H1 (cell line): ENCODE data around the gene GALNTL6. TPM values are rescaled to one million over a fixed set of nuclear protein-coding genes. Genes with fewer than 3 reads are reported as not detected.

Experiments used
- CTCF ChIA-PET: fragments of 300-600 bp; sonication (Branson Sonifier 250); formaldehyde crosslinking; loops from one replicate; lab custom pipeline; 2021; ENCODE audit not compliant: partially characterized antibody; lab: Charles Lee
- POLR2A ChIA-PET: fragments of 300-600 bp; sonication (Branson Sonifier 250); formaldehyde crosslinking; loops from one replicate; lab custom pipeline; 2021; ENCODE audit warnings: inconsistent platforms; ENCODE audit not compliant: partially characterized antibody; lab: Charles Lee
- DNase-seq, 2 experiments: peaks; one replicate each; pipeline versions ENCODE4 v3.0.0 to v3.0.0-alpha.2; 2010 to 2022; ENCODE audit warnings: low spot score in 2 of 2, low read depth in 1 of 2, mixed read lengths in 1 of 2
- FAIRE-seq: peaks from 2 replicates; lab custom pipeline; 2011; peaks lifted over from hg19 to GRCh38; lab: Jason Lieb, UNC
- H2AFZ ChIP-seq: 2 replicates; pipeline ENCODE4 v1.8.1; 2012; ENCODE audit warnings: low read length, inconsistent platforms
- H2AK5ac ChIP-seq: 2 replicates; pipeline ENCODE4 v1.6.1; 2013; ENCODE audit warnings: low read depth, low read length
- H2BK120ac ChIP-seq: replicated peaks from 2 replicates; pipeline ENCODE3; 2013; ENCODE audit warnings: low read depth, low read length, inconsistent platforms
- H2BK12ac ChIP-seq: 2 replicates; pipeline ENCODE4 v1.6.1; 2013; ENCODE audit warnings: low read depth, low read length
- H2BK15ac ChIP-seq: 2 replicates; pipeline ENCODE4 v1.6.1; 2013; ENCODE audit warnings: low read length
- H2BK20ac ChIP-seq: 2 replicates; pipeline ENCODE4 v1.6.1; 2013; ENCODE audit warnings: low read length
- H2BK5ac ChIP-seq: 2 replicates; pipeline ENCODE4 v1.6.1; 2013; ENCODE audit warnings: low read depth, low read length
- H3K14ac ChIP-seq: 2 replicates; pipeline ENCODE4 v1.6.1; 2013; ENCODE audit warnings: inconsistent platforms; ENCODE audit not compliant: insufficient read length
- H3K18ac ChIP-seq: 2 replicates; pipeline ENCODE4 v1.6.1; 2013; ENCODE audit warnings: low read length; ENCODE audit errors: extremely low read depth
- H3K23ac ChIP-seq: 2 replicates; pipeline ENCODE4 v1.6.1; 2013; ENCODE audit warnings: inconsistent platforms; ENCODE audit not compliant: insufficient read length
- H3K23me2 ChIP-seq: 2 replicates; pipeline ENCODE4 v1.6.1; 2013; ENCODE audit warnings: low read depth, low read length
- H3K27ac ChIP-seq: 2 replicates; pipeline ENCODE4 v1.6.1; 2011; ENCODE audit warnings: low read depth, low read length, inconsistent platforms
- H3K27me3 ChIP-seq, 4 experiments: replicated peaks in 1 of 4; 1 replicate in 1 of 4; 2 replicates in 3 of 4; pipeline versions ENCODE4 v1.6.1 to v1.8.1; 2011 to 2013; ENCODE audit warnings: low read length in 3 of 4, mild to moderate bottlenecking in 3 of 4, inconsistent platforms in 2 of 4, mixed read lengths in 2 of 4, moderate library complexity in 1 of 4; ENCODE audit not compliant: control insufficient read depth in 3 of 4, insufficient read depth in 3 of 4; ENCODE audit errors: extremely low read depth in 1 of 4
- H3K36me3 ChIP-seq, 4 experiments: 2 replicates each; pipeline versions ENCODE4 v1.6.1 to v1.8.1; 2011 to 2013; ENCODE audit warnings: mild to moderate bottlenecking in 4 of 4, low read length in 3 of 4, moderate library complexity in 2 of 4, control low read depth in 1 of 4, inconsistent platforms in 1 of 4; ENCODE audit not compliant: insufficient read depth in 4 of 4, control insufficient read depth in 2 of 4
- H3K4ac ChIP-seq: replicated peaks from 2 replicates; pipeline ENCODE3; 2013; ENCODE audit warnings: low read length, low read depth, mixed read lengths, inconsistent platforms; ENCODE audit not compliant: insufficient read length
- H3K4me1 ChIP-seq, 4 experiments: replicated peaks in 1 of 4; 1 replicate in 1 of 4; 2 replicates in 3 of 4; pipeline versions ENCODE4 v1.6.1 to v1.8.1; 2011 to 2013; ENCODE audit warnings: low read length in 3 of 4, inconsistent platforms in 2 of 4, mixed read lengths in 1 of 4; ENCODE audit not compliant: insufficient read depth in 4 of 4, control insufficient read depth in 3 of 4
- H3K4me2 ChIP-seq, 2 experiments: 2 replicates each; pipeline versions ENCODE4 v1.6.1 to v1.8.1; 2011 to 2013; ENCODE audit warnings: low read depth in 2 of 2, low read length in 2 of 2, control low read depth in 1 of 2, inconsistent platforms in 1 of 2, mild to moderate bottlenecking in 1 of 2; ENCODE audit not compliant: insufficient read depth in 1 of 2
- H3K4me3 ChIP-seq, 4 experiments: fragments of 200-600, 300-600 bp in 1 of 4; sonication (generic), shearing (Covaris generic), sonication (Bioruptor Twin) in 1 of 4; 2 replicates each; pipeline versions ENCODE4 v1.5.1 to v1.8.1; 2011 to 2016; ENCODE audit warnings: low read length in 4 of 4, low read depth in 3 of 4, control low read depth in 2 of 4, inconsistent platforms in 2 of 4, mild to moderate bottlenecking in 2 of 4, mixed read lengths in 1 of 4, moderate library complexity in 1 of 4; ENCODE audit not compliant: insufficient read depth in 2 of 4; ENCODE audit errors: extremely low read depth in 1 of 4
- H3K56ac ChIP-seq: replicated peaks from 2 replicates; pipeline ENCODE3; 2013; ENCODE audit warnings: low read depth, mild to moderate bottlenecking, mixed read lengths, low read length, inconsistent platforms; ENCODE audit not compliant: insufficient read length
- H3K79me1 ChIP-seq: 2 replicates; pipeline ENCODE4 v1.6.1; 2013; ENCODE audit warnings: low read depth, low read length, control low read depth
- H3K79me2 ChIP-seq, 2 experiments: 2 replicates each; pipeline versions ENCODE4 v1.6.1 to v1.8.1; 2012 to 2013; ENCODE audit warnings: low read length in 2 of 2, mild to moderate bottlenecking in 2 of 2, inconsistent platforms in 1 of 2; ENCODE audit not compliant: insufficient read depth in 2 of 2, control insufficient read depth in 1 of 2
- H3K9ac ChIP-seq, 4 experiments: replicated peaks in 1 of 4; 1 replicate in 1 of 4; 2 replicates in 3 of 4; pipeline versions ENCODE4 v1.6.1 to v1.8.1; 2011 to 2013; ENCODE audit warnings: low read depth in 3 of 4, low read length in 3 of 4, control low read depth in 2 of 4, mild to moderate bottlenecking in 2 of 4, moderate library complexity in 2 of 4, inconsistent platforms in 1 of 4; ENCODE audit errors: extremely low read depth in 1 of 4
- H3K9me3 ChIP-seq, 2 experiments: 2 replicates each; pipeline versions ENCODE4 v1.6.1 to v1.8.1; 2012 to 2013; ENCODE audit warnings: mild to moderate bottlenecking in 2 of 2, moderate library complexity in 2 of 2, control low read depth in 1 of 2, inconsistent platforms in 1 of 2, low read depth in 1 of 2, low read length in 1 of 2, mixed read lengths in 1 of 2; ENCODE audit not compliant: insufficient read depth in 2 of 2
- H4K20me1 ChIP-seq, 2 experiments: replicated peaks in 1 of 2; 2 replicates each; pipeline versions ENCODE3 to v1.8.1; 2011 to 2013; ENCODE audit warnings: inconsistent platforms in 2 of 2, low read length in 2 of 2, mild to moderate bottlenecking in 1 of 2; ENCODE audit not compliant: insufficient read depth in 2 of 2, control insufficient read depth in 1 of 2
- H4K5ac ChIP-seq: 2 replicates; pipeline ENCODE4 v1.6.1; 2013; ENCODE audit warnings: low read length, low read depth, mixed read lengths, inconsistent platforms; ENCODE audit not compliant: insufficient read length
- H4K8ac ChIP-seq: 2 replicates; pipeline ENCODE4 v1.8.0; 2013; ENCODE audit warnings: mild to moderate bottlenecking, moderate library complexity, low read length, inconsistent platforms; ENCODE audit not compliant: insufficient read depth; ENCODE audit errors: extremely low read depth
- H4K91ac ChIP-seq: replicated peaks from 2 replicates; pipeline ENCODE3; 2013; ENCODE audit warnings: low read length, mixed read lengths, inconsistent platforms; ENCODE audit not compliant: insufficient read length
- FOSL1 ChIP-seq: IDR thresholded peaks from 2 replicates; pipeline ENCODE4 v1.6.1; 2011; ENCODE audit warnings: mild to moderate bottlenecking, low read depth, low read length, moderate library complexity; ENCODE audit not compliant: insufficient read depth
- NRF1 ChIP-seq: IDR thresholded peaks from 2 replicates; pipeline ENCODE4 v1.6.1; 2011; ENCODE audit warnings: mild to moderate bottlenecking, low read depth, low read length, improper control_type of control experiment
- SP1 ChIP-seq: IDR thresholded peaks from 2 replicates; pipeline ENCODE4 v1.6.1; 2011; ENCODE audit warnings: low read depth, low read length
- WGBS, 2 experiments: shearing (Covaris generic) in 1 of 2; methylation state at CpG; one replicate each; pipeline versions ENCODE4 v1.1.6 to v1.1.7; 2013 to 2015; ENCODE audit warnings: low lambda C conversion rate in 2 of 2, mixed read lengths in 2 of 2, inconsistent platforms in 1 of 2, low coverage in 1 of 2, missing lambda C conversion rate in 1 of 2; ENCODE audit not compliant: insufficient replicate concordance in 2 of 2, insufficient coverage in 1 of 2, insufficient read length in 1 of 2; ENCODE audit errors: extremely low coverage in 1 of 2, missing lambda C conversion rate in 1 of 2; 5-methylcytosine and 5-hydroxymethylcytosine counted together
- polyA plus RNA-seq, 7 experiments: library from polyadenylated mRNA; depleted of rRNA in 3 of 7; stranded (reverse) in 5 of 7; unstranded in 2 of 7; fragments of >200 nt in 5 of 7; fragments of 200-250 nt in 2 of 7; gene quantifications; 1 replicate in 5 of 7; 2 replicates in 1 of 7; 4 replicates in 1 of 7; pipeline versions ENCODE4 v1.2.1 to v1.2.3, GENCODE V29; 2011 to 2013; ENCODE audit warnings: missing spikeins in 2 of 7, mixed read lengths in 2 of 7
- total RNA-seq: library from RNA; stranded (reverse); fragmentation: NEBNext Ultra II Directional; extraction: Animal tissue kit (Norgen Biotek cat#: 25700); gene quantifications from 2 replicates; pipeline ENCODE4 v1.2.1, GENCODE V29; 2021
- TF ChIP-seq, protein P1 (sequence below), 3 experiments: IDR thresholded peaks; 1 replicate in 2 of 3; 2 replicates in 1 of 3; pipeline versions ENCODE4 v1.5.1 to v1.6.1; 2011; ENCODE audit warnings: low read length in 3 of 3, mild to moderate bottlenecking in 3 of 3, inconsistent platforms in 2 of 3, low read depth in 1 of 3, moderate library complexity in 1 of 3; ENCODE audit not compliant: insufficient read depth in 1 of 3; ENCODE audit errors: control extremely low read depth in 1 of 3

Gene GALNTL6
- total and polyA plus RNA-seq, 2 of the 8 experiments (the other 6 are each of a cell fraction or from before 2014, with no cell fraction given), result 0.03 to 0.32 TPM

DNA sequence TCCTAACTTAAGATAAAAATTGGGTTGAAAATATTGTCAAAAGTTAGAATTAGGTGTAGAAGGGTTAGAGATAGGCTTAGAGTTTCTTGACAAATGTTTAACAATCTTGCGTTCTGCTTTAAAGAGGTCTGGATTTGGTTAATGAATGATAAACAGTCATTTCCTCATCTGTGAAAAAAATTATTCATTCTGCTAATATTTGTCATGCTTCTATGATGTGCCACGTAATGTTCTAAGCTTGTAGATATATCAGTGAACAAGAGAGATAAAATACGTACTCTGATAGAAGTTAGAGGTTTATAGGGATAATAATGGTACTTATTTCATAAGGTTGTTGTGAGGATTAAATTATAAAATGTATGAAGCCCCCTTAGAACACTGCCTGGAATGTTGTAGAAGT lies 912.4 kb downstream of the GALNTL6 start:
- CTCF ChIA-PET, result interaction anchor here (1.7 kb wide), 1 partner anchor 20 kb away, joined by 3 read pairs; no protein-coding TSS in a partner anchor

More for the DNA sequence above, 912.4 kb downstream of the GALNTL6 start:
- no peak overlapping the region for H4K5ac ChIP-seq
- no peaks in the 10 kb centered on the region for H3K23me2 ChIP-seq
- H3K14ac ChIP-seq, result no peak overlapping the region
- FAIRE-seq (no peak), DNase-seq (no peak)
- no peaks in the 10 kb centered on the region for H3K79me2 ChIP-seq
- no peak overlapping the region for H2BK20ac ChIP-seq
- H3K9me3 ChIP-seq, result no peaks in the 10 kb centered on the region
- no peak overlapping the region for H4K91ac ChIP-seq
- no peak overlapping the region for H2AK5ac ChIP-seq
- H4K8ac ChIP-seq, result no peak overlapping the region
- H2BK15ac ChIP-seq, result no peak overlapping the region
- H3K36me3 ChIP-seq, result no peaks in the 10 kb centered on the region
- no peaks in the 10 kb centered on the region for H3K79me1 ChIP-seq
- H3K18ac ChIP-seq, result no peak overlapping the region
- no peaks in the 10 kb centered on the region for H4K20me1 ChIP-seq
- TF ChIP-seq NRF1, result no peak
- TF ChIP-seq FOSL1, result no peak
- TF ChIP-seq, protein P1, sequence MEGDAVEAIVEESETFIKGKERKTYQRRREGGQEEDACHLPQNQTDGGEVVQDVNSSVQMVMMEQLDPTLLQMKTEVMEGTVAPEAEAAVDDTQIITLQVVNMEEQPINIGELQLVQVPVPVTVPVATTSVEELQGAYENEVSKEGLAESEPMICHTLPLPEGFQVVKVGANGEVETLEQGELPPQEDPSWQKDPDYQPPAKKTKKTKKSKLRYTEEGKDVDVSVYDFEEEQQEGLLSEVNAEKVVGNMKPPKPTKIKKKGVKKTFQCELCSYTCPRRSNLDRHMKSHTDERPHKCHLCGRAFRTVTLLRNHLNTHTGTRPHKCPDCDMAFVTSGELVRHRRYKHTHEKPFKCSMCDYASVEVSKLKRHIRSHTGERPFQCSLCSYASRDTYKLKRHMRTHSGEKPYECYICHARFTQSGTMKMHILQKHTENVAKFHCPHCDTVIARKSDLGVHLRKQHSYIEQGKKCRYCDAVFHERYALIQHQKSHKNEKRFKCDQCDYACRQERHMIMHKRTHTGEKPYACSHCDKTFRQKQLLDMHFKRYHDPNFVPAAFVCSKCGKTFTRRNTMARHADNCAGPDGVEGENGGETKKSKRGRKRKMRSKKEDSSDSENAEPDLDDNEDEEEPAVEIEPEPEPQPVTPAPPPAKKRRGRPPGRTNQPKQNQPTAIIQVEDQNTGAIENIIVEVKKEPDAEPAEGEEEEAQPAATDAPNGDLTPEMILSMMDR (IDR thresholded peaks at IDR 0.05; ENCODE audit: control extremely low read depth in 1 of 3, insufficient read depth in 1 of 3, low read depth in 1 of 3, low read length in 3 of 3), result no peak
- no peak for TF ChIP-seq SP1
- no peak overlapping the region for H2AFZ ChIP-seq
- H2BK5ac ChIP-seq, result no peak overlapping the region
- H3K23ac ChIP-seq, result no peak overlapping the region
- H3K4ac ChIP-seq, result no peak overlapping the region
- no peak overlapping the region for H2BK12ac ChIP-seq
- H3K4me2 ChIP-seq, result no peak overlapping the region
- H3K27me3 ChIP-seq, result no peaks in the 10 kb centered on the region
- no peak overlapping the region for H3K27ac ChIP-seq
- no peak overlapping the region for H3K4me3 ChIP-seq
- H3K9ac ChIP-seq, result no peak overlapping the region
- no peak overlapping the region for H2BK120ac ChIP-seq
- no peak overlapping the region for H3K56ac ChIP-seq
- WGBS, 2 experiments, result 71% methylated on average over 3 of the region's 3 CpGs; no CpG with 5 or more reads in 1 of the 2 experiments
- peaks cover 0 to 5% (median 2%) of the 10 kb centered on the region in 4 experiments; a peak in 3 of 7 replicates for H3K4me1 ChIP-seq
- POLR2A ChIA-PET, result no interaction called here
